Uterus (tissue), 4 donors: ENCODE measurements around the gene SLC16A2. TPM values are rescaled to one million over a fixed set of nuclear protein-coding genes. Genes with fewer than 3 reads are reported as not detected.

Experiments used
- DNase-seq, 2 donors: peaks; one replicate each; pipeline ENCODE4 v3.0.0-alpha.2; 2019 to 2020
- H3K27ac ChIP-seq, 2 donors: fragments of 200-600 bp; sonication (generic); 1 replicate in 1 of 2; 2 replicates in 1 of 2; pipeline ENCODE4 v1.5.1; 2016 to 2018
- H3K27me3 ChIP-seq, 2 donors: fragments of 200-600 bp; sonication (generic); one replicate each; pipeline ENCODE4 v1.5.1; 2018 to 2019; ENCODE audit warnings: control low read depth in 1 of 2
- H3K36me3 ChIP-seq, 2 donors: fragments of 200-600 bp; sonication (generic); one replicate each; pipeline ENCODE4 v1.5.1; 2019; ENCODE audit warnings: control low read depth in 1 of 2
- H3K4me1 ChIP-seq, 2 donors: fragments of 200-600 bp; sonication (generic); one replicate each; pipeline ENCODE4 v1.5.1; 2018 to 2019; ENCODE audit warnings: control low read depth in 1 of 2
- H3K4me3 ChIP-seq, 2 donors: fragments of 200-600 bp; sonication (generic); 1 replicate in 1 of 2; 2 replicates in 1 of 2; pipeline ENCODE4 v1.5.1; 2018 to 2019; ENCODE audit warnings: mild to moderate bottlenecking in 1 of 2
- H3K9me3 ChIP-seq, 2 donors: fragments of 200-600 bp; sonication (generic); one replicate each; pipeline ENCODE4 v1.5.1; 2019; ENCODE audit warnings: control low read depth in 1 of 2
- CTCF ChIP-seq, 4 experiments: fragments of 200-600 bp in 2 of 4; fragments of 450-650 bp in 2 of 4; sonication (generic) in 2 of 4; IDR thresholded peaks; one replicate each; pipeline ENCODE4 v1.5.1; 2016 to 2019; ENCODE audit warnings: antibody characterized with exemption in 4 of 4, mild to moderate bottlenecking in 2 of 4, moderate library complexity in 1 of 4
- POLR2A ChIP-seq, 2 donors: fragments of 450-650 bp; IDR thresholded peaks; one replicate each; pipeline ENCODE4 v1.6.1; 2016; ENCODE audit warnings: antibody characterized with exemption in 2 of 2, mild to moderate bottlenecking in 1 of 2, moderate library complexity in 1 of 2
- intact Hi-C: fragments of 100-400 bp; cut with DNase I; formaldehyde crosslinking; loops from one replicate; pipeline ENCODE4 v1.15.1; 2023; ENCODE audit warnings: low total_unique reads
- total RNA-seq, 4 donors: library from RNA; depleted of rRNA in 3 of 4; stranded (reverse); fragments of >200 nt in 3 of 4; gene quantifications; one replicate each; pipeline versions ENCODE4 v1.1.0 to v1.2.4, GENCODE V29; 2014 to 2023
- donor health status: DM: yes; HTN: yes; CAD: no.

SLC16A2 gene
- total RNA-seq, 4 donors from 2014 or later = 4.4 to 26.1 (median 8.2) TPM

- TF ChIP-seq POLR2A (IDR thresholded peaks at IDR 0.05) (no peak), CTCF (IDR thresholded peaks at IDR 0.05) (no peak)
- Histone ChIP-seq H3K4me3 (no peak overlapping the region), H3K36me3 (no peaks in the 10 kb centered on the region), H3K27ac (peak overlapping the region in 1 of 2 donors; percentile 2), H3K9me3 (no peaks in the 10 kb centered on the region), H3K4me1 (no peaks in the 10 kb centered on the region), H3K27me3 (no peaks in the 10 kb centered on the region)
- intact Hi-C loops = no loop called here
- no peak for DNase-seq
Measured at GRCh38 chrX:74520291-74520690, 99.0 kb downstream of the SLC16A2 start.

GRCh38 chrX:74520896-74521295, 99.6 kb downstream of the SLC16A2 start:
- DNase-seq = no peak
- Histone ChIP-seq H3K27ac (no peak overlapping the region), H3K9me3 (no peaks in the 10 kb centered on the region), H3K36me3 (no peaks in the 10 kb centered on the region), H3K4me3 (no peak overlapping the region), H3K4me1 (no peaks in the 10 kb centered on the region), H3K27me3 (no peaks in the 10 kb centered on the region)
- intact Hi-C loops = no loop called here
- TF ChIP-seq POLR2A (IDR thresholded peaks at IDR 0.05) (no peak), CTCF (IDR thresholded peaks at IDR 0.05) (no peak)

- intact Hi-C loops = no loop called here
- no peaks in the 10 kb centered on the region for H3K27me3 ChIP-seq
- no peaks in the 10 kb centered on the region for H3K4me1 ChIP-seq
- H3K27ac ChIP-seq = peak overlapping the region in 1 of 2 donors; percentile 40
- TF ChIP-seq POLR2A (IDR thresholded peaks at IDR 0.05) (no peak), CTCF (IDR thresholded peaks at IDR 0.05) (no peak)
- no peaks in the 10 kb centered on the region for H3K9me3 ChIP-seq
- peak; percentile 22 to 45 for DNase-seq
- no peak overlapping the region for H3K4me3 ChIP-seq
- H3K36me3 ChIP-seq = no peaks in the 10 kb centered on the region
Measured at GRCh38 chrX:74521961-74522751, 100.9 kb downstream of the SLC16A2 start.

- Histone ChIP-seq H3K9me3 (no peaks in the 10 kb centered on the region), H3K36me3 (no peaks in the 10 kb centered on the region), H3K4me1 (no peaks in the 10 kb centered on the region), H3K27ac (no peak overlapping the region), H3K27me3 (no peaks in the 10 kb centered on the region), H3K4me3 (no peak overlapping the region)
- DNase-seq = no peak
- TF ChIP-seq CTCF (IDR thresholded peaks at IDR 0.05) (no peak), POLR2A (IDR thresholded peaks at IDR 0.05) (no peak)
- intact Hi-C loops = no loop called here
Measured at GRCh38 chrX:74523224-74523623, 101.9 kb downstream of the SLC16A2 start.

GRCh38 chrX:74523870-74524735, 102.8 kb downstream of the SLC16A2 start:
- intact Hi-C loops = no loop called here

More at GRCh38 chrX:74523870-74524735, 102.8 kb downstream of the SLC16A2 start:
- TF ChIP-seq POLR2A (IDR thresholded peaks at IDR 0.05) (no peak), CTCF (IDR thresholded peaks at IDR 0.05) (no peak)
- H3K4me3 ChIP-seq = no peak overlapping the region
- H3K27me3 ChIP-seq = no peaks in the 10 kb centered on the region
- no peaks in the 10 kb centered on the region for H3K4me1 ChIP-seq
- no peaks in the 10 kb centered on the region for H3K36me3 ChIP-seq
- H3K9me3 ChIP-seq = no peaks in the 10 kb centered on the region
- no peak overlapping the region for H3K27ac ChIP-seq
- DNase-seq = no peak
